Astrocyte of the spinal cord (primary cell): Measurements from ENCODE around the gene RAB19.

ENCODE experiments used
- DNase-seq: peaks from one replicate; pipeline ENCODE4 v3.0.0; 2011; ENCODE audit warnings: low read depth, low spot score
- H3K4me3 ChIP-seq: 2 replicates; pipeline ENCODE4 v1.5.1; 2011; ENCODE audit warnings: low read depth, mild to moderate bottlenecking, low read length, moderate library complexity
- CTCF ChIP-seq: IDR thresholded peaks from 2 replicates; pipeline ENCODE4 v1.5.1; 2012; ENCODE audit warnings: low read depth, mild to moderate bottlenecking, low read length, inconsistent platforms
- in situ Hi-C: cut with HindIII; loops from 2 replicates; pipeline ENCODE4 v1.10.0; 2017; ENCODE audit warnings: low sequenced_read_pairs

The RAB19 gene

GRCh38 chr7:140418653-140419052 lies 14.8 kb downstream of the RAB19 start:
- in situ Hi-C loops = no loop called here
- no peak for DNase-seq
- TF ChIP-seq CTCF = no peak
- H3K4me3 ChIP-seq = no peak overlapping the region

- in situ Hi-C loops = no loop called here
- no peak overlapping the region for H3K4me3 ChIP-seq
- no peak for TF ChIP-seq CTCF
- DNase-seq = no peak
Observed at GRCh38 chr7:140421521-140421920, 17.7 kb downstream of the RAB19 start.

- H3K4me3 ChIP-seq = no peak overlapping the region
- TF ChIP-seq CTCF = no peak
- DNase-seq = no peak
- in situ Hi-C loops = no loop called here
Observed at GRCh38 chr7:140423501-140423900, 19.6 kb downstream of the RAB19 start.

GRCh38 chr7:140425718-140426117 lies 21.9 kb downstream of the RAB19 start:
- no peak overlapping the region for H3K4me3 ChIP-seq
- in situ Hi-C loops = no loop called here
- no peak for TF ChIP-seq CTCF
- no peak for DNase-seq

- no peak overlapping the region for H3K4me3 ChIP-seq
- no peak for TF ChIP-seq CTCF
- in situ Hi-C loops = no loop called here
- no peak for DNase-seq
Observed at GRCh38 chr7:140426130-140426529, 22.3 kb downstream of the RAB19 start.

GRCh38 chr7:140433396-140433795 lies 29.5 kb downstream of the RAB19 start:
- TF ChIP-seq CTCF = no peak
- H3K4me3 ChIP-seq = no peak overlapping the region
- in situ Hi-C loops = no loop called here
- no peak for DNase-seq

- DNase-seq = no peak
- in situ Hi-C loops = no loop called here
- H3K4me3 ChIP-seq = no peak overlapping the region
- no peak for TF ChIP-seq CTCF
Observed at GRCh38 chr7:140435252-140435895, 31.5 kb downstream of the RAB19 start.
